ENCODE data around the gene KLK6. TPM values are rescaled to one million over a fixed set of nuclear protein-coding genes. Genes with fewer than 3 reads are reported as not detected.

The KLK6 gene
- total and polyA plus RNA-seq, 2 donors (not counting 3 experiments of a cell fraction or from before 2014, with no cell fraction given) = 0.12 TPM; not detected in 1

DNA sequence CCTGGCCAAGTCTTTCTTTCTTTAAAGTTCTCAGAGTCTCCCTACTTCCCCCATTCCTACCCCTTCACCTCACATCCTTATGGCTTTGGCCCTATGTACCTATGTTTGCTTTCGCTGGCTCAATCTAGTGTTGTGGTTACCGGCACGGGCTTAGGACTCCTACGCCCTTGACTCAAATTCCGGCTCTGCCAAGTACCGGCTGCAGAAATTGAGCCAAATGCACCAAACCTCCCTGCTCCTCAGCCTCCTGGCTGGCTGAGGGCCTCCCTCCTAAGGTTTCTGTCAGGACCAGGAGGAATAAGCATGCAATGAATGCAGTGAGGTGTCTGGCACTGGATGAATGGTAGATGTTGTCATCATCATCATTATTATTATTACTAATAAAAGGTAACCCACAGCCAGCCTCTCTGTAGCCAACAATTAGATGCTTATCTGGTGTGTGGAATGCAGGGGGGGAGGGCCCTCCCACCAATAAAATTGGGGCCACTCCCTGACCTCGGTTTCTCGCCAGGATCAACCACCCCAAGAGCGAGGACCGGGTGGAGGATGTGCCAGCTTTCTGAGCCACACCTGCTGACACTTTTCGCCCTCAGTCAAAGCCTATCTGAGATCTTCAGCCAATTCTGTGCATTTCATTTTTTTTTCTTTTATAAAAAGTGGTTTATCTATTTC, 37.2 kb downstream of the KLK6 start:
- H3K9me3 ChIP-seq (replicated peaks; ENCODE audit: control insufficient read depth, insufficient read depth, low read length) = no peaks in the 10 kb centered on the region
- BruUV-seq (replicated peaks) = no TSS peak
- no peak overlapping the region for H2AFZ ChIP-seq (ENCODE audit: low read depth, low read length)
- H3K4me2 ChIP-seq (ENCODE audit: insufficient read depth, low read length) = no peak overlapping the region
- dilution Hi-C loops (cut with MboI; ENCODE audit: extremely low pct_ligation_motif_present, low sequenced_read_pairs) = no loop called here
- no peaks in the 10 kb centered on the region for H3K4me1 ChIP-seq (ENCODE audit: control insufficient read depth, extremely low read depth, insufficient read depth, low read length)
- H3K27me3 ChIP-seq (ENCODE audit: control insufficient read depth in 2 of 2, insufficient read depth in 2 of 2, low read length in 2 of 2) = peaks cover 0 to 2% of the 10 kb centered on the region in 2 experiments
- intact Hi-C loops (cut with micrococcal nuclease) = no loop called here
- ChIA-PET POLR2A (no interaction called here), CTCF (interaction anchor here (0.7 kb wide), 1 partner anchor 376 kb away, joined by 3 read pairs; no protein-coding TSS in a partner anchor)
- no peaks in the 10 kb centered on the region for H3K79me2 ChIP-seq (ENCODE audit: control insufficient read depth, insufficient read depth, low read length)
- H3K9ac ChIP-seq (replicated peaks; ENCODE audit: extremely low read depth, insufficient read depth, low read length) = no peak overlapping the region
- H3K27ac ChIP-seq (ENCODE audit: insufficient read depth, low read depth, low read length) = no peak overlapping the region
- TF ChIP-seq POLR2AphosphoS5 (IDR thresholded peaks at IDR 0.05; ENCODE audit: insufficient read depth, low read depth, low read length) (no peak), JUN (IDR thresholded peaks at IDR 0.05; ENCODE audit: borderline replicate concordance, insufficient read depth, insufficient read length, low read depth) (no peak), FOS (IDR thresholded peaks at IDR 0.05; ENCODE audit: borderline replicate concordance, insufficient read depth, low read length) (no peak), MYC (IDR thresholded peaks at IDR 0.05; ENCODE audit: low read depth, low read length) (no peak), GATA2 (IDR thresholded peaks at IDR 0.05; ENCODE audit: insufficient read depth, insufficient read length, low read depth, low read length) (no peak), POLR2A (IDR thresholded peaks at IDR 0.05; ENCODE audit: low read depth, low read length) (no peak)
- TF ChIP-seq, protein P1, sequence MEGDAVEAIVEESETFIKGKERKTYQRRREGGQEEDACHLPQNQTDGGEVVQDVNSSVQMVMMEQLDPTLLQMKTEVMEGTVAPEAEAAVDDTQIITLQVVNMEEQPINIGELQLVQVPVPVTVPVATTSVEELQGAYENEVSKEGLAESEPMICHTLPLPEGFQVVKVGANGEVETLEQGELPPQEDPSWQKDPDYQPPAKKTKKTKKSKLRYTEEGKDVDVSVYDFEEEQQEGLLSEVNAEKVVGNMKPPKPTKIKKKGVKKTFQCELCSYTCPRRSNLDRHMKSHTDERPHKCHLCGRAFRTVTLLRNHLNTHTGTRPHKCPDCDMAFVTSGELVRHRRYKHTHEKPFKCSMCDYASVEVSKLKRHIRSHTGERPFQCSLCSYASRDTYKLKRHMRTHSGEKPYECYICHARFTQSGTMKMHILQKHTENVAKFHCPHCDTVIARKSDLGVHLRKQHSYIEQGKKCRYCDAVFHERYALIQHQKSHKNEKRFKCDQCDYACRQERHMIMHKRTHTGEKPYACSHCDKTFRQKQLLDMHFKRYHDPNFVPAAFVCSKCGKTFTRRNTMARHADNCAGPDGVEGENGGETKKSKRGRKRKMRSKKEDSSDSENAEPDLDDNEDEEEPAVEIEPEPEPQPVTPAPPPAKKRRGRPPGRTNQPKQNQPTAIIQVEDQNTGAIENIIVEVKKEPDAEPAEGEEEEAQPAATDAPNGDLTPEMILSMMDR (IDR thresholded peaks at IDR 0.05; ENCODE audit: extremely low read depth in 1 of 2, insufficient read depth in 1 of 2, low read depth in 1 of 2, low read length in 2 of 2) = no peak
- TF ChIP-seq, protein P2, sequence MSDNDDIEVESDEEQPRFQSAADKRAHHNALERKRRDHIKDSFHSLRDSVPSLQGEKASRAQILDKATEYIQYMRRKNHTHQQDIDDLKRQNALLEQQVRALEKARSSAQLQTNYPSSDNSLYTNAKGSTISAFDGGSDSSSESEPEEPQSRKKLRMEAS (IDR thresholded peaks at IDR 0.05; ENCODE audit: insufficient read depth, insufficient read length) = no peak
- H3K9me1 ChIP-seq (replicated peaks; ENCODE audit: control insufficient read depth, extremely low read depth, insufficient read depth, low read length) = no peaks in the 10 kb centered on the region
- DNase-seq (ENCODE audit: low read depth, low spot score) (no peak), FAIRE-seq (no peak)
- H4K20me1 ChIP-seq (replicated peaks; ENCODE audit: control insufficient read depth, extremely low read depth, insufficient read depth, low read length) = no peaks in the 10 kb centered on the region
- H3K36me3 ChIP-seq (ENCODE audit: control insufficient read depth in 2 of 2, extremely low read depth in 1 of 2, insufficient read depth in 2 of 2, low read length in 2 of 2) = no peaks in the 10 kb centered on the region
- H3K4me3 ChIP-seq (replicated peaks in 1 of 3; ENCODE audit: insufficient read depth in 1 of 3, low read depth in 1 of 3, low read length in 3 of 3) = no peak overlapping the region

Data from endothelial cell of umbilical vein (primary cell).